Measurements from ENCODE around the gene KLHL42. TPM values are rescaled to one million over a fixed set of nuclear protein-coding genes. Genes with fewer than 3 reads are reported as not detected.

Gene KLHL42
- total RNA-seq, 1 experiment from 2014 or later: 21.5 TPM

DNA sequence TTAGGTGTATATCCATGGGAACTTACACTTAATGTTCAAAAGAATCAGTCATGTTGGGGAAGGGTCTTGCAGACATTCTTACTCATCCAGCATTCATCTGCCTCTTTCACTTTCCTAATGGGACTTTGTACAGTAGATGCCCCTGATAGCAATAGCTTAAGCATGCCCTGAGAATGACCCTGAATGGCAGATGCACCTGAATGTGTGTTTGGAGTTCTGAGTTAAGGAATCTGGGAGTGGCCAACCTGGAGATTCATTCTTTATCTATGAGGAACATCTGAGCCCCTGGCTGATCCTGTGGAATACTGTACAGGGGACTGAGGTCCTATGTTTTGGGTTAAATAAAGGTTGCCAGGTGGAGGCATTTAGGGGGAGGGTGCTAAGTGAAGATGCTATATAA, 71.3 kb downstream of the KLHL42 start:
- no peak overlapping the region for H3K27ac ChIP-seq (ENCODE audit: low read depth, low read length)
- no peak for TF ChIP-seq CTCF (IDR thresholded peaks at IDR 0.05 in 2 of 3, conservative IDR thresholded peaks at IDR 0.05 in 1 of 3; ENCODE audit: borderline replicate concordance in 1 of 3, insufficient read depth in 1 of 3, low read depth in 2 of 3, low read length in 2 of 3)
- no peak for TF ChIP-seq ZNF274 (IDR thresholded peaks at IDR 0.05; ENCODE audit: low read depth, low read length)
- no peak for TF ChIP-seq EZH2phosphoT487 (IDR thresholded peaks at IDR 0.05; ENCODE audit: borderline replicate concordance)
- no peak for TF ChIP-seq FOSL1 (IDR thresholded peaks at IDR 0.05; ENCODE audit: low read depth)
- TF ChIP-seq SRF (IDR thresholded peaks at IDR 0.05; ENCODE audit: low read depth): no peak
- TF ChIP-seq, protein P1, sequence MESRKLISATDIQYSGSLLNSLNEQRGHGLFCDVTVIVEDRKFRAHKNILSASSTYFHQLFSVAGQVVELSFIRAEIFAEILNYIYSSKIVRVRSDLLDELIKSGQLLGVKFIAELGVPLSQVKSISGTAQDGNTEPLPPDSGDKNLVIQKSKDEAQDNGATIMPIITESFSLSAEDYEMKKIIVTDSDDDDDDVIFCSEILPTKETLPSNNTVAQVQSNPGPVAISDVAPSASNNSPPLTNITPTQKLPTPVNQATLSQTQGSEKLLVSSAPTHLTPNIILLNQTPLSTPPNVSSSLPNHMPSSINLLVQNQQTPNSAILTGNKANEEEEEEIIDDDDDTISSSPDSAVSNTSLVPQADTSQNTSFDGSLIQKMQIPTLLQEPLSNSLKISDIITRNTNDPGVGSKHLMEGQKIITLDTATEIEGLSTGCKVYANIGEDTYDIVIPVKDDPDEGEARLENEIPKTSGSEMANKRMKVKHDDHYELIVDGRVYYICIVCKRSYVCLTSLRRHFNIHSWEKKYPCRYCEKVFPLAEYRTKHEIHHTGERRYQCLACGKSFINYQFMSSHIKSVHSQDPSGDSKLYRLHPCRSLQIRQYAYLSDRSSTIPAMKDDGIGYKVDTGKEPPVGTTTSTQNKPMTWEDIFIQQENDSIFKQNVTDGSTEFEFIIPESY (IDR thresholded peaks at IDR 0.05; ENCODE audit: extremely low read depth, insufficient replicate concordance, low read length): no peak
- TF ChIP-seq ATF3 (IDR thresholded peaks at IDR 0.05): no peak
- no peak for TF ChIP-seq SIN3A (IDR thresholded peaks at IDR 0.05; ENCODE audit: low read depth)
- no peak for TF ChIP-seq CEBPB (IDR thresholded peaks at IDR 0.05; ENCODE audit: low read depth)
- no peak for TF ChIP-seq SP1 (IDR thresholded peaks at IDR 0.05; ENCODE audit: low read depth)
- no peak for TF ChIP-seq RAD21 (IDR thresholded peaks at IDR 0.05; ENCODE audit: low read depth)
- TF ChIP-seq POLR2A (IDR thresholded peaks at IDR 0.05; ENCODE audit: borderline replicate concordance, extremely low read depth, insufficient read depth, insufficient read length): no peak
- TF ChIP-seq YY1 (IDR thresholded peaks at IDR 0.05; ENCODE audit: extremely low read depth, insufficient replicate concordance, low read depth, low read length): no peak
- TF ChIP-seq POLR2AphosphoS5 (IDR thresholded peaks at IDR 0.05; ENCODE audit: low read depth, low read length): no peak
- no peak overlapping the region for H3K9ac ChIP-seq (ENCODE audit: low read length)
- H3K9me2 ChIP-seq (ENCODE audit: insufficient read depth): no peaks in the 10 kb centered on the region
- RAD21 ChIA-PET (ENCODE audit: low non-redundant PET in 1 of 2, low total read pairs in 2 of 2, uncharacterized antibody in 2 of 2, unreplicated experiment in 2 of 2): no interaction called here
- no peak overlapping the region for H2AFZ ChIP-seq (ENCODE audit: low read depth, low read length, poor library complexity, severe bottlenecking)
- intact Hi-C loops (cut with micrococcal nuclease): no loop called here
- no peaks in the 10 kb centered on the region for H3K27me3 ChIP-seq (ENCODE audit: insufficient read depth, low read length)
- DNase-seq (ENCODE audit: low read depth, low spot score) (no peak), ATAC-seq (no peak)
- H3K4me3 ChIP-seq (replicated peaks in 1 of 2; ENCODE audit: low read depth in 1 of 2, low read length in 2 of 2): no peak overlapping the region
- no peaks in the 10 kb centered on the region for H3K36me3 ChIP-seq (ENCODE audit: control insufficient read depth in 1 of 2, insufficient read depth in 2 of 2, low read length in 2 of 2)
- BruUV-seq (replicated peaks): no TSS peak
- H3K4me2 ChIP-seq (ENCODE audit: low read length): no peak overlapping the region
- POLR2A ChIA-PET: no interaction called here
- no peaks in the 10 kb centered on the region for H4K20me1 ChIP-seq (ENCODE audit: insufficient read depth)
- no peaks in the 10 kb centered on the region for H3K9me3 ChIP-seq (ENCODE audit: control insufficient read depth in 1 of 2, insufficient read depth in 1 of 2, low read depth in 1 of 2, low read length in 2 of 2)
- no peaks in the 10 kb centered on the region for H3K79me2 ChIP-seq (ENCODE audit: insufficient read depth, low read length)
- CTCF ChIA-PET: no interaction called here
- H3K4me1 ChIP-seq (ENCODE audit: control insufficient read depth in 1 of 2, insufficient read depth in 2 of 2, low read length in 2 of 2): no peaks in the 10 kb centered on the region

Measured in HCT116 (cell line).